Thyroid gland (tissue), 4 donors: Measurements from ENCODE around the gene EYA4. TPM values are rescaled to one million over a fixed set of nuclear protein-coding genes. Genes with fewer than 3 reads are reported as not detected.

Source experiments
- DNase-seq, 2 donors: peaks; one replicate each; pipeline ENCODE4 v3.0.0-alpha.2; 2019
- H3K27ac ChIP-seq, 3 donors: fragments of 200-600 bp; sonication (generic); 1 replicate in 2 of 3; 2 replicates in 1 of 3; pipeline ENCODE4 v1.5.1; 2016 to 2019; ENCODE audit warnings: mild to moderate bottlenecking in 1 of 3, moderate library complexity in 1 of 3
- H3K27me3 ChIP-seq: fragments of 200-600 bp; sonication (generic); one replicate; pipeline ENCODE4 v1.5.1; 2019
- H3K36me3 ChIP-seq, 2 donors: fragments of 200-600 bp; sonication (generic); one replicate each; pipeline ENCODE4 v1.5.1; 2016 to 2019
- H3K4me1 ChIP-seq, 2 donors: fragments of 200-600 bp; sonication (generic); one replicate each; pipeline ENCODE4 v1.5.1; 2017 to 2019
- H3K4me3 ChIP-seq, 3 donors: fragments of 200-600 bp; sonication (generic); replicated peaks in 1 of 3; 1 replicate in 2 of 3; 2 replicates in 1 of 3; pipeline ENCODE4 v1.5.1; 2016; ENCODE audit warnings: mild to moderate bottlenecking in 1 of 3
- H3K9me3 ChIP-seq: fragments of 200-600 bp; sonication (generic); one replicate; pipeline ENCODE4 v1.5.1; 2017
- CTCF ChIP-seq, 6 experiments: fragments of 200-600 bp in 3 of 6; fragments of 450-650 bp in 3 of 6; sonication (generic) in 3 of 6; IDR thresholded peaks; one replicate each; pipeline ENCODE4 v1.5.1; 2016 to 2019; ENCODE audit warnings: antibody characterized with exemption in 6 of 6, mild to moderate bottlenecking in 2 of 6, inconsistent platforms in 1 of 6, moderate library complexity in 1 of 6
- POLR2A ChIP-seq, 2 donors: fragments of 450-650 bp; IDR thresholded peaks; one replicate each; pipeline ENCODE4 v1.6.1; 2017; ENCODE audit warnings: antibody characterized with exemption in 2 of 2, mild to moderate bottlenecking in 2 of 2, moderate library complexity in 1 of 2
- WGBS, 2 donors: methylation state at CpG; one replicate each; pipeline ENCODE4 v1.1.5; 2017; 5-methylcytosine and 5-hydroxymethylcytosine counted together
- intact Hi-C: fragments of 100-400 bp; cut with DNase I; formaldehyde crosslinking; loops from one replicate; pipeline ENCODE4 v1.15.1; 2023
- total RNA-seq, 4 donors: library from RNA; depleted of rRNA; stranded (reverse); fragments of >200 nt; gene quantifications; one replicate each; pipeline ENCODE4 v1.2.3, GENCODE V29; 2016

EYA4 gene
- total RNA-seq, 4 donors from 2014 or later: 3.3 to 8.2 (median 5.3) TPM

- no peak overlapping the region for H3K27ac ChIP-seq
- H3K36me3 ChIP-seq: no peaks in the 10 kb centered on the region
- no peaks in the 10 kb centered on the region for H3K27me3 ChIP-seq
- H3K4me1 ChIP-seq: no peaks in the 10 kb centered on the region
- no peaks in the 10 kb centered on the region for H3K9me3 ChIP-seq
- TF ChIP-seq CTCF (IDR thresholded peaks at IDR 0.05) (no peak), POLR2A (IDR thresholded peaks at IDR 0.05) (no peak)
- no peak overlapping the region for H3K4me3 ChIP-seq
- intact Hi-C loops: no loop called here
- DNase-seq: no peak
Measured at GRCh38 chr6:133227344-133227743, 13.8 kb upstream of the EYA4 start.

GRCh38 chr6:133230052-133230451 lies 11.1 kb upstream of the EYA4 start:
- H3K36me3 ChIP-seq: no peaks in the 10 kb centered on the region
- no peak overlapping the region for H3K4me3 ChIP-seq
- H3K4me1 ChIP-seq: no peaks in the 10 kb centered on the region
- no peak for TF ChIP-seq CTCF (IDR thresholded peaks at IDR 0.05)
- no peak for TF ChIP-seq POLR2A (IDR thresholded peaks at IDR 0.05)
- DNase-seq: no peak
- no peaks in the 10 kb centered on the region for H3K27me3 ChIP-seq
- H3K9me3 ChIP-seq: no peaks in the 10 kb centered on the region
- intact Hi-C loops: no loop called here
- no peak overlapping the region for H3K27ac ChIP-seq
- 93 to 97% methylated on average over 1 of the region's 1 CpG for WGBS, 2 donors

DNA sequence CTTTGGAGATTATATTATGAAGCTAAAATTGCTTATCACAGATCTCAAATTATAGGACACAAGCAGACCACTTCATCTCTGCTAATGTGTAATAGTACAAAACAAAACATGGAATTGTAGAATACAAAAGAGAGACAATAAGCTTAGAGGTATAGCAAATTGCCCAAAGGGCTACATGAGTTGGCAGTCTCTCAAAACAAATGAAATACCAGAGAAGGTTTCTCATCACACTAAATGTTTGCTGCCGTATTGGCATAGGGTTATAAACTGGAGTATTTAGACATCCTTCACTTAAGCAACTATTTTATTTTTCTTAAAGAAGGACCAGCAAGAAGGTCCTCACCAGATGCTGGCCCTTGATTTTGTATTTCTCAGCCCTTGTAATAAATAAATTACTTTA lies 5.9 kb upstream of the EYA4 start:
- WGBS, 2 donors: 93 to 95% methylated on average over 1 of the region's 1 CpG
- Histone ChIP-seq H3K27ac (no peak overlapping the region), H3K36me3 (no peaks in the 10 kb centered on the region), H3K4me1 (no peaks in the 10 kb centered on the region), H3K4me3 (no peak overlapping the region), H3K9me3 (no peaks in the 10 kb centered on the region), H3K27me3 (peaks cover under 1% of the 10 kb centered on the region)
- no peak for DNase-seq
- intact Hi-C loops: no loop called here
- TF ChIP-seq POLR2A (IDR thresholded peaks at IDR 0.05) (no peak), CTCF (IDR thresholded peaks at IDR 0.05) (no peak)

- no peak for TF ChIP-seq POLR2A (IDR thresholded peaks at IDR 0.05)
- TF ChIP-seq CTCF (IDR thresholded peaks at IDR 0.05): no peak
- H3K27ac ChIP-seq: no peak overlapping the region
- H3K4me1 ChIP-seq: peaks cover 3 to 17% of the 10 kb centered on the region in 2 donors
- WGBS, 2 donors: 76 to 83% methylated on average over 1 of the region's 1 CpG
- H3K36me3 ChIP-seq: no peaks in the 10 kb centered on the region
- H3K4me3 ChIP-seq: no peak overlapping the region
- DNase-seq: no peak
- peaks cover 12% of the 10 kb centered on the region for H3K27me3 ChIP-seq
- intact Hi-C loops: no loop called here
- H3K9me3 ChIP-seq: no peaks in the 10 kb centered on the region
Measured at GRCh38 chr6:133236932-133237331, 4.2 kb upstream of the EYA4 start.

GRCh38 chr6:133240511-133241085 lies 559 bp upstream of the EYA4 start:
- intact Hi-C loops: no loop called here
- peak; percentile 15 to 30 for DNase-seq
- Histone ChIP-seq H3K27me3 (peaks cover 28% of the 10 kb centered on the region), H3K36me3 (no peaks in the 10 kb centered on the region), H3K4me3 (peak overlapping the region; percentile 30 to 35 (median 35)), H3K9me3 (no peaks in the 10 kb centered on the region), H3K27ac (peak overlapping the region in 2 of 3 donors; percentile 7 to 29), H3K4me1 (peaks cover 3 to 26% of the 10 kb centered on the region in 2 donors)
- 16 to 23% methylated on average over 15 to 19 of the region's 37 CpGs for WGBS, 2 donors
- no peak for TF ChIP-seq CTCF (IDR thresholded peaks at IDR 0.05)
- no peak for TF ChIP-seq POLR2A (IDR thresholded peaks at IDR 0.05)
